Sciatic nerve (tissue), 1 donor: Measurements from ENCODE around the gene YBX2. TPM values are rescaled to one million over a fixed set of nuclear protein-coding genes. Genes with fewer than 3 reads are reported as not detected.

Experiments used
- total RNA-seq: library from RNA; stranded (reverse); fragmentation: NEBNext Ultra II Directional; extraction: Animal tissue kit (Norgen Biotek cat#: 25700); gene quantifications from one replicate; pipeline ENCODE4 v1.2.1, GENCODE V29; 2021
- donor health status: DM: no; HTN: no; CAD: no.

The YBX2 gene
- total RNA-seq, 1 donor from 2014 or later, result 2.1 TPM

Other genes with a start within 250 kb of the YBX2 start
- gene CLEC10A, start 214.4 kb downstream of the YBX2 start, total RNA-seq, result 14.7 TPM
- gene ASGR2, start 179.8 kb downstream of the YBX2 start, total RNA-seq, result 1.1 TPM
- gene ASGR1, start 115.3 kb downstream of the YBX2 start, total RNA-seq, result 2.3 TPM
- 32.2 TPM for gene DLG4, start 74.8 kb downstream of the YBX2 start, total RNA-seq
- gene ACADVL, start 74.7 kb downstream of the YBX2 start, total RNA-seq, result 321 TPM
- gene DVL2, start 60.1 kb downstream of the YBX2 start, total RNA-seq, result 49.1 TPM
- 23.8 TPM for gene PHF23, start 55.2 kb downstream of the YBX2 start, total RNA-seq
- 397 TPM for gene GABARAP, start 52.2 kb downstream of the YBX2 start, total RNA-seq
- 82.0 TPM for gene CTDNEP1, start 42.9 kb downstream of the YBX2 start, total RNA-seq
- 26.7 TPM for gene ELP5, start 42.4 kb downstream of the YBX2 start, total RNA-seq
- gene CLDN7, start 32.2 kb downstream of the YBX2 start, total RNA-seq, result 4.1 TPM
- 6.1 TPM for gene SLC2A4, start 12.9 kb downstream of the YBX2 start, total RNA-seq
- gene EIF5A, start 13.0 kb upstream of the YBX2 start, total RNA-seq, result 168 TPM
- gene GPS2, start 20.7 kb upstream of the YBX2 start, total RNA-seq, result 53.8 TPM
- gene NEURL4, start 34.7 kb upstream of the YBX2 start, total RNA-seq, result 37.0 TPM
- 38.3 TPM for gene ACAP1, start 41.9 kb upstream of the YBX2 start, total RNA-seq
- gene KCTD11, start 57.5 kb upstream of the YBX2 start, total RNA-seq, result 64.6 TPM
- gene TMEM95, start 60.5 kb upstream of the YBX2 start, total RNA-seq, result not detected
- gene TNK1, start 86.5 kb upstream of the YBX2 start, total RNA-seq, result 6.1 TPM
- 37.1 TPM for gene PLSCR3, start 99.9 kb upstream of the YBX2 start, total RNA-seq
- gene TMEM256, start 109.5 kb upstream of the YBX2 start, total RNA-seq, result 75.0 TPM
- 44.8 TPM for gene NLGN2, start 113.2 kb upstream of the YBX2 start, total RNA-seq
- gene SPEM1, start 125.7 kb upstream of the YBX2 start, total RNA-seq, result not detected
- not detected for gene SPEM2, start 131.0 kb upstream of the YBX2 start, total RNA-seq
- not detected for gene SPEM3, start 134.2 kb upstream of the YBX2 start, total RNA-seq
- 3.0 TPM for gene TMEM102, start 140.8 kb upstream of the YBX2 start, total RNA-seq
- gene FGF11, start 144.9 kb upstream of the YBX2 start, total RNA-seq, result 3.8 TPM
- 6.3 TPM for gene CHRNB1, start 150.4 kb upstream of the YBX2 start, total RNA-seq
- 84.2 TPM for gene ZBTB4, start 185.0 kb upstream of the YBX2 start, total RNA-seq
- gene SLC35G6, start 186.8 kb upstream of the YBX2 start, total RNA-seq, result not detected
- 126 TPM for gene POLR2A, start 189.7 kb upstream of the YBX2 start, total RNA-seq